ENCODE measurements around the gene KRTAP5-9.
A peak's percentile ranks its signal among the peaks of the same experiment; 100 is the strongest.
"Not testable (repeated sequence)": the region's sequence is repeated elsewhere in the genome, so short reads cannot be mapped to it uniquely, and the experiment has no call there.

KRTAP5-9 gene

GRCh38 chr11:71588314-71588713, 40.1 kb downstream of the KRTAP5-9 start:
- not testable (repeated sequence) for DNase-seq

DNA sequence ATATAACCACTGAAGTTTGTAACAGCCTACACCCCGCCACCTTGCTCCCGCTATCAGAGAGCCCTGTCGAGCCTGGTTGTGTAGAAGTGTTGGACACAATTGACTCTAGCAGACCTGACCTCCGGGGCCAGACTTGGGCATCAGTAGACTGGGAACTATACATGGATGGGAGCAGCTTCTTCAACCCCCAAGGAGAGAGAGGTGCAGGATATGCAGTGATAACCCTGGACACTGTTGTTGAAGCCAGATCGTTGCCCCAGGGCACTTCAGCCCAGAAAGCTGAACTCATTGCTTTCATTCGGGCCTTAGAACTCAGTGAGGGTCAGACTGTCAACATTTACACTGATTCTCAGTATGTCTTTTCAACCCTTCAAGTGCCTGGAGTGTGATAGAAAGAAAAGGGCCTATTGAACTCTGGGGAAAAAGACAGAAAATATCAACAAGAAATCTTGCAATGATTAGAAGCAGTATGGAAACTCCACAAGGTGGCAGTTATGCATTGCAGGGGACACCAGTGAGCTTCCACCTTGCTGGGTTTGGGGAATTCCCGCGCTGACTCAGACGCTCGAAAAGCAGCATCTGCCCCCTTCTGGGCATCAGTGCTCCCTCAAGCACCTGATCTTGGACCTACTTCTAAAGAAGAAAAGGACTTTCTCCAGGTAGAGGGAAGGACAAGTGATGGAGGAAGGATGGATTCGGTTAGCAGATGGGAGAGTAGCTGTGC, 40.8 kb downstream of the KRTAP5-9 start:
- peak; percentile 11 for DNase-seq

DNA sequence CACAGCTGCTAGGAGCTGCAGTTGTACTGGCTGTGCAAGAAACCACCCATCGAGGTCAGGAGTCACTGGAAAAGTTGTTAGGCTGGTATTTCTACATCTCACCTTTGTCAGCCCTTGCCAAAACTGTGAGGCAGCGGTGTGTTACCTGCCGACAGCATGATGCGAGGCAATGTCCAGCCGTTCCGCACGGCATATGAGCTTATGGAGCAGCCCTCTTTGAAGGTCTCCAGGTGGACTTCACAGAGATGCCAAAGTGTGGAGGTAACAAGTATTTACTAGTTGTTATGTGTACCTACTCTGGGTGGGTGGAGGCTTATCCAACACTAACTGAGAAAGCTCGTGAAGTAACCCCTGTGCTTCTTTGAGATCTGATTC, 41.3 kb downstream of the KRTAP5-9 start:
- DNase-seq = not testable (repeated sequence)
